ENCODE data around the gene GSE1.
"Not testable (repeated sequence)": the region's sequence is repeated elsewhere in the genome, so short reads cannot be mapped to it uniquely, and the experiment has no call there.

The GSE1 gene

DNA sequence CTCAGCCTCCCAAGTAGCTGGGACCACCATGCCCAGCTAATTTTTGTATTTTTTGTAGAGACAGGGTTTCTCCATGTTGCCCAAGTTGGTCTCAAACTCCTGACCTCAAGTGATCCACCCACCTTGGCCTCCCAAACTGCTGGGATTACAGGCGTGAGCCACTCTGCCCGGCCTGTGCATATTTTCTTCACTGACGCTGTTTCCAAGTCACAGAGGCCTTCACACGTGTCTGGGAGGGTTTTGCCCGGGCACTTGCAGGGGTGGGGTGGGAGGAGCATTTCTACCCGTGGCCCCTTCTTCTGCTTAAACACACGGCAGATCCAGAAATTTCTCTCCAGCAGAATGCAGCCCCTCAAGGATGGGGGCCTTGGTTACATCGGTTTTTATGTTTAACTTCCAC is 20.8 kb upstream of the GSE1 start:
- not testable (repeated sequence) for DNase-seq

DNA sequence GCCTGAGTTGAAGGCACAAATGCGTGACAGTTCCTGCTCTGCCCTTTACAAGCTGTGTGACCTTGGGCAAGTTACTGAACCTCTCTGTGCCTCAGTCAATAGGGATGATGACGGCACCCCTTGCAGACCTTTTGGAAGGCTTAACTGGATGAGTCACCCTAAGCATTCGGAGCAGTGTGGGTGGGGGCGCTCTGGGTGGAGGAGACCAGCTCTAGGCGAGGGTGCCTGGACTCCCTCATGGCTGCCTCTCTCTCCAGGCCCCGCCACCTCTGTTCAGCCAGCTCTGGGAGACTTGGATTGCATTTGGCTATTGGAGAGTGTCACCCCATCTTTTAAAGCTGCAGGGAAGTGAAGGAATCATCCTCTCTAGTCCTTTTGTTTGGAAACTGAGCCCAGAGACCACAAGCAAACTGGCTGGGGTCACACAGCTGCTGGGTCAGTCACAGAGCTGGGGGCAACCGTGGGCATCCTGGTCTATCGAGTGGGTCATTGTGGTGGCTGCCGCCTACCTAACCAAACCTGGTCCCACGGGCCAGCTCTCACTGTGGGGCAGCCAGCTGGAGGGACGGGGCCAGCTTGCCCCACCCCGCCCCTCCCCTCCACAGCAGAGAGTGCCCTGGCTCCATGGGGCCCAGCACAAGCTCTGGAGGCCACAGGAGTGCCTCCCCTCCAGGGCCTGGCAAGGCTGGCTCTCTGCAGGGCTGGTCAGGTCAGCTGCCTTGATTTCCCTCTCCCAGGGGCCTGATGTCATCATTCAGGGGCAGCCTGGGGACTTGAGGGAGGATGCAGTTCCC is 20.2 kb upstream of the GSE1 start:
- no peak for DNase-seq

DNA sequence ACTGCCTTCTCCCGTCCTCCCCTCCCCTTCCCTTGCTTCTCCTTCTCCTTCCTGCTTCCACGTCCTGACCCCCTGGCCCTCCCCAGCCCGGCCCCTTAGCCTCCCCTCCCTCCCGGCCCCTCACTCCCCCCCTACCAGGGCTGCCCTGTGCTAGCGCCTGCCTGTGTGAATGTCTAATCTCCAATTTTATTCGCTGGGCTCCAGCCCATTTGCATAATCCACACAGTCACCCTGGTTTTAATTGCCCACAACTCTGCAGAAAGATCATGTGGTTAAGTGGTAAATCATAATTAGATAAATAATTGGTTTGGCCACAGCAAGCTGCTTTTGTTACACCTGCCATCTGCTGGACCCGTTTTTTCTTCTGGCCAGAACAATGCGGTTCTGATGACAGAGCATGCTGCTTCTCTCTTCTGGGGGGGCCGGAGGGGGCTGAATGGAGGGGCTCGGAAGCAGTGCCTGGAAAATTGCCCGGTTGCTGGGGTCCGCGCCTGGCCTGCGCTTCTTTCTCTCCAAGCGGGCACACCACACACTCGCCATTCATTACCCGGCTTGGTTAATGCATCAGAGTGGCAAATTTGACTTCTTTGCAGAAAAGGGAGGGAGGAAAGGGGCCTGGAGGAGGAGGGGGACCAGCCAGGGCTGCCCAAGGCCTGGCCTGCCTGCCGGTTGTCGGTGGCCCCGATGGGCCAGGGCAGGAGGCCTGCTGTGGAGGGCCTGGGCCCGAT is 19.5 kb upstream of the GSE1 start:
- no peak for DNase-seq

DNA sequence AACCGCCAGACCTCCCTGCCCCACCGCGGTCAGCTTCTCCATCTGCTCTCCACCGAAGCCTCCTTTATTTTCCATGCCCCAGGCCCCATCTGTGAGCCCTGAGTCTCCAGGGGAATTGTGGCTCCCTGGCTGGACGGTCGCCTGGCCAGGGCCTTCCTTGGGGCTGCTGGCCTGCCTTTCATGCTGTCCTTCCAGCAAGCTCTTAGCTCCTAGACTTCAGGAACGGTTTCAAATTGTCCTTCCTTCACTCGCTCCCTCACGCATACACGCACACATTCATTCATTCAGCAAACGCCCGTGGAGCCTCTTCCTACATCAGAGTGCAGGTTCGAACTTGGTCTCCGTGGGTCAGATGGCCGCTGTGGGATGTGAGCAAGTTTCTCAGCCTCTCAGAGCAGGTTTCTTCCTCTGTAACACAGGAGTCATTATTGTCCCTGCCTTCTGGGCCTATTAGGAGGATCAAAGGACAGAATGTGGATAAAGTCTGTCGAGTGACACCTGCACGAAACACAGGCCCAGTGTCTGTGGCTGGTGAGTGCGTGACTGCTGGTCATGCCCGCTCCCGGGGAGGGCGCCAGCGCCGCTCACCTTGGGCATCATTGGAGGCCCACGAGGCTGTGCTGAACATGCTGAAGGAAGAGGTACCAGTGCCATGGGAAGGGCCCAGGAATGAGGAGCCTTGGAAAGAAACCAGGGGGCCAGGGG is 18.7 kb upstream of the GSE1 start:
- DNase-seq: no peak

DNA sequence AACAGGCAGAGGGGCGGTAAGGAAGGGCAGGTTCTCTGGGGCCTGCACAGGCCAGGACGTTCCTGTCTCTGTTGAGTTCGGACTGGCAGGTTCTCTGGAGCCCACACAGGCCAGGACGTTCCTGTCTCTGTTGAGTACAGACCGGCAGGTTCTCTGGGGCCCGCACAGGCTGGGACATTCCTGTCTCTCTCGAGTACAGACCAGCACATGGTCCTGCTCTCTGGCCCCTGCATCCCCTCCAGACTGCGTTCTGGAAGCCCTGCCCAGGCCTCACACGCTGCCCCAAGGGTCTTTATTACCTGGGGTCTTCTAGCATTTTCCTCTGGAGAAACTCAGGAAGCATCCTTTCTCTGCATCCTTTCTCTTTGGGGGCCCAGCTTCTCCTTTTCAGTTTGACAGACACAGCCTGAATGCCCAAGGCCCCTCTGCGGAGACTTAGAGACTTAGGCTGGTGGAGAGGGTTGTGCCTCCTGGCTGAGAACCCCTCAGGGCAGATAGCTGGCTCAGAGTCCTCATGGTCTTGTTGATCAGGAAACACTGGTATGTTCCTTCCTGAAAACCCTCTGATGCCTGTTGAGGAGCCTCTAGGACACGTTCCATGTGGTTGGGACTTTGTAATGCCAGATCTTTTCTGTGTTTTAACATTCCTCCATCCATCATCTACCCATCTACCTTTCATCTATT is 18.0 kb upstream of the GSE1 start:
- no peak for DNase-seq

DNA sequence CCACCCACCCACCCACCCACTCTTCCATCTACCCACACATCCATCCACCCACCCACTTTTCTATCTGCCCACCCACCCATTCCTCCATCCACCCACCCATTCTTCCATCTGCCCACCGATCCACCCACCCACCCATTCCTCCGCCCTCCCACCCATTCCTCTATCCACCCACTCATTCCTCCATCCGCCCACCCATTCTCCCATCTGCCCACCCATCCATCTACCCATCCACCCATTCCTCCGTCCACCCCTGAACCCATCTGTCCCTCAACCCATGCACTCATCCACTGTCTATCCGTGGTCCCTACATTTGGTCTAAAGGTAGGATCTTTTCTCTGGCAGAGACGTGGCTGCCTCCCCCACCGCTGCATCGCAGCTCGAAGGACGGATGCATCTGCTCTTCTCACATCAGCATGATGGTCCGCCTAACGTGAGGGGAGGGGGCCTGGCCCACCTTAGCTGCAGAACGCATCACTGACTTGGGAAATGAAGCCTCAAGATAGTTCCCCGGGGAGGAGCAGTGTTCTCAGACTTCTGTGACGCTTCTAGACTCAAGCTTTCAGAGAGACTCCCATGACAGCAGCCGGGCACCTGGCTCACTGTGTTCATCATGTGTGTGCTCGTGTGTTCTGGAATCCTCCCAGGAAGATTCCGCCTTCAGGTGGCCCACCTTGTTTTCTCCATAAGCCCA is 17.2 kb upstream of the GSE1 start:
- no peak for DNase-seq

DNA sequence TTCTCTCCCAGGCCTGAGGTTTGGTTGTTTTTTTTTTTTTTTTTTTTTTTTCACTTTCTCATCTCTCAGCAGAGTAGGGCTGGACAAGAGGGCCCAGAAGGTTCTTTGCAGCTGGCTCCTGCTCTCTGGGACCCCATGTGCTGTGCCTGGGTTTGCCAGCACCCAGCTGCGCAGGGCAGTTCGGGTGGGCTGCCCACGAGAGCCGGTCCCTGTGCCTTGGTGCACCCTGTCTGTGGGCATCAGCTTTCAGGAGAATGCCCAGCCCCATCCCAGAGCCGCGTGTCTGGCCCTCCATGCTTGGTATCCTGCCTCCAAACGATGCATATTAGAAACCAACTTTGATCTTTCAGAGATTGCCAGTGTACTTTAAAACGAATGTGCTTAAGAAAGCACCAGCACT is 15.0 kb upstream of the GSE1 start:
- DNase-seq: no peak

DNA sequence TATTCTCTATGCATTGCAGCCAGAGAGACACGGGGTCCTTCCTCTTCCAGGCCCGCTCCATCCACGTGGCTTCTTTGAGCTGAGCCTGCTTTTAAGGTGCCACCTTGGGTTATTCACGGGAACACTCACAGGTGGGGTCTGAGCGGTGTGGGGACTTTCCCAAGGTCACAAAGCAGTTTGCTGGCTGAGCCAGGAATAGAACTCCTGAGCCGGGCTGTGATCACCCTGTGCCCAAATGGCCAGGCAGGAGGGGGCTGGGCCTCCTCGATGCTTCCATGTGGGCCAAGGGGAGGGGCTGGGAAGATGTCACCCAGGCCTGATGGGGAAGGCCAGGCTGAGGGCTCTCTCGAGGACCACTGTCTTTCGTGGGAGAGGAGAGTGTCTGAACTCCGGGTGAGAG is 13.0 kb upstream of the GSE1 start:
- DNase-seq: no peak

DNA sequence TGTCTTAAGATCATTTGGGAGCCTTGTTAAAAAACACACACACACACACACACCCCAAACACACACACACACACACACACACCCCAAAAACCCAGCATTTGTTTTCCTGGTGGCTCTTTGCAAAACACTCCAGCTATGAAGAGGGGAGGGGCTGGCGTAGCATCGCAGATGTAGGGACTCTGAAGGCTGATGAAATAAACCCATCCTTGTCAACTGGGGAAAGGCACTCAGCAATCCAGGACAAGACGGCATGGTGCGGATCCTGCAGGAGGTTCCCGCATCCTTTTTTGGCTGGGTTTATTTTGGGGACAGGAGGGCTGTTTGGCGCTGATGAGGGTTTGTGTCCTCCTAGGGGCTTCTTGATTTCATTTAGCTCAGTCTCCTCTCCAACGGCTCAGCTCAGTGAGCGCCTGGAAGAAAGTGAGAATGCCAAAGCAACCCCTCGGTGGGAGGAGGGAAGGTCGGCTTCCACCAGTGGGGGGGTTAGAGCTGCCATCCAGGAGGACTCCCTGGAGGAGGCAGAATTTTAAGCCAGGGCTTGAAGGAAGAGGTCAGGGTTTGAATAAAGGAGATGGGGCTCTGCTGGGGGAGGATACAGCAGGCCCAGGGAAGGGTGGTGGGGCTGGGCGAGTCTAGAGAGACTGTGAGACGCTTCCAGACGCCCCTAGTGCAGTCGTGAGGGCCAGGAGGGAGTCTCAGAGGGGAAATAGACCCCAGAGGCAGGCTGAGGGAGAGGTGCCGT is 12.4 kb upstream of the GSE1 start:
- DNase-seq: no peak

DNA sequence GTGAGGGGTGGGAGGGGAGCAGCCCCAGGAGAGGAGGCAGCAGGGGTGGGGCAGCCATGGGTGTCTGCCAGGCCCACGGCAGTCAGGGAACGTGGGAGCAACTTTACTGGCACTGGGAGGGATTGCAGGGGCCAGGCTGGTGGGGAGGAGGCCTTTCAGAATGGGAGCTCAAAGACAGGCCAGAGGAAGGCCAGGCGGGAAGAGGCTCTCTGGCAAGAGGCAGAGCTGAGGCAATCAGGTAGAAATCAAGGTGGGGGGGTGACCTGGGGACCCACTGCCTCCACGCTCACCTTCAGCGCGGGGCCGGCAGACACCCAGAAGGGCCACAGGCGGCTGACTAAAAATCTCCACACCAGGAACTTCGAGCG is 11.9 kb upstream of the GSE1 start:
- no peak for DNase-seq

DNA sequence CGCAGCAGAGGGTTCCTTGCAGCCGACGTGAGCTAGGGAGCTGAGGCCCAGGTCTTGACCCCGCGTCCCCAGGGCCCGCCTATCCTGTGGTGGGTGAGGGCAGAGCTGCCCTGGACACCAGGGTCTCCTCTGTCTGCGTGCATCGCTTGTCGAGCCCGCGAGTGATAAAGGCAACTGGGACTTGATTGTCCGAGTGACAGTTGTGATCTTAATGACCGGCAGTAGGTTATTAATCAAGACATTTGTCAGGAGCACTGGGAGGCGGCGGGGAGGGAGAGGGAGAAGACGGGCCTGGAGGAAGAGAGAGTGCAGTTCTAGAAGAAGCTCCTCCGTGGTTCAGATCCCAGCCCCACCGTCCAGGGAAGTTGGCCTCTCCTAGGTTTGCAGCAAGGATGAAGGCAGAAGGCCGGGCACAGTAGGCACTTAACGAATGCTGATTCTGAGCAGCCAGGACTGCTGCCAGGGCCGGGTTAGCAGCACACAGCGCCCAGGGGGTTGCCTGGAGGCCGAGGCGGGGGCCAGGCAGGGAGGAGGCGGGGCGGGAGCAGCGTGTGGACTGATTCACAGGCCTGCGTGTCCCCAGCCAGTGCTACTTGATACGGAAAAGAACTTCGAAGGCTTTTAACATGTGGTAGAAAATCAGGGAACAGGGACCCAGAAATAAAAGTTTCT is 11.3 kb upstream of the GSE1 start:
- no peak for DNase-seq

DNA sequence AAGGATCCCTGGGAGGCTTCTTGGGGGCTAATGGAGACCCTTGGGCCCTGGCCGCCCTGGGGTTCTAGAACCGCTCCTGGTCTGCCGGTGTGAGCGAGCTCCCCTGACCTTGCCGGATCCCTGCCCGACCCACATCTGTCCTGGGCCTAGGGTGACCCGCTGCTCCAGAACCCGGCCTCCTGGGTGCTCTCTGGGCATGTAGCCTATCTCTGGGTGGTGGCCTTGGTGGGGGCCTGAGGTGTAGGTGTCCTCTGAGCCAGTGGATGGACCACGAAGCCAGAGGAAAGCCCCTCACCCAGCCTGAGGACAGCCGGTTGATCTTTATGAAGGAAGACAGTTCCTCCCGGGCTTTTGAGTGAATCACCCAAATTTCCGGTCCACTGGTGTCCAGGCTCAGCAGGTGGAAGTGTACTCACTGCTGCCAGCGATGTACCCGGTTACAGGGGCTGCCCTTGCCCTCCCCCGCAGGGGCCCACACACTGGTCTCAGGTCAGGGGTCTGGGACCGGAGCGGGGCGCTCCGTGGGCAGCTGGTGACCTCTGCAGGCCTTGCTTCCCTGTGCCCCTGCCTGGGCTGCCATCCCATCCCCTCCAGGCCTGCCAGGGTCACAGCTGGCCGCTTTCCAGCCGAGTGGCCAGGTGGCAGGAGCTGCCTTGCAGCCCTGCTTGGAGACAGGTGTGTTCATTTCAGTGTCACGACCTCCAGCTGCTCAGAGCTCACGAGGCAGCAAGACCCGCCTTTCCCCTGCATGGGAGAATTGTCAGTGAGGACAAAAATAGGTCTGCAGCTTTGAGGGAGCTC is 10.5 kb upstream of the GSE1 start:
- no peak for DNase-seq

DNA sequence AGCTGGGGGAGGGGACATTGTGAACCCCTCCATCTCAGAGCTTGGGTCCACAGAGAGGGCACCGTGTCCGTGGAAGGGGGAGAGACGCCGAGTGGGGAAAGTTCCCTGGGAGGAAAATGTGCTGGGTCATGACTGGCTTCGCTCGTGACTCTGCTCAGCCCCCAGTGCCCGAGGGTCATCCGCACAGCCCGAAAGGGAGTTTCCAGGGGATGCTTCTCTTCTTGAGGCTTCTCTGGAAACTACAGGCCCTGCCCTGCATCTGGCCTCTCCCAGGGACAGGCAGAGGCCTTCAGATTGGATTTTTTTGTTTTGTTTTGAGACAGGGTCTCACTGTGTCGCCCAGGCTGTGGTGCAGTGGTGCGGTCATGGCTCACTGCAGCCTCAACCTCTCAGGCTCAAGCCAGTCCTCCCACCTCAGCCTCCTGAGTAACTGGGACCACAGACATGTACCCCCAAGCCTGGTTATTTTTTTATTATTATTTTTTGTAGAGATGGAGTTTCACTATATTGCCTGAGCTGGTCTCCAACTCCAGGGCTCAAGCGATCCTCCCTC is 9.8 kb upstream of the GSE1 start:
- DNase-seq: no peak

DNA sequence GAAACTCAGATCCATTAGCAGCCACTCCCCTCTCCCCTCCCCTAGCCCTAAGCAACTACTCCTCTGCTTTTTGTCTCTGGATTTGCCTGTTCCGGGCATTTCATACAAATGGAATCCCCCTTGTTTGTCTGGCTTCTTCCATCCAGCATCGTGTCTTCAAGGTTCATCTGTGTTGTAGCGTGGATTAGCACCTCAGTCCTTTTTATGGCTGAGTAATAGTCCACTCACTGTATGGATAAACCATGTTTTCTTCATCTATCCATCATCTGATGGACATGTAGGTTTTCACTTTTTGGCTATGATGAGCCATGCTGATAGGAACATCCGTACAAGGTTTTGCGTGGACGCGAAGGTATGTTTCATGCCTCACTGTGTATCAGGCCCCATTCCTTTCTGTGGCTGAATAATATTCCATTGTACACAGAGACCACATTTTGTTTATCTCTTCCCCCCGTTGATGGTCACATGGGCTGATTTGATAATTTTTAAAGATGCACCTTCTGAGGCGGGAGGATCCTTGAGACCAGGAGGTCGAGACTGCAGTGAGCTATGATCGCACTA is 8.9 kb upstream of the GSE1 start:
- no peak for DNase-seq

DNA sequence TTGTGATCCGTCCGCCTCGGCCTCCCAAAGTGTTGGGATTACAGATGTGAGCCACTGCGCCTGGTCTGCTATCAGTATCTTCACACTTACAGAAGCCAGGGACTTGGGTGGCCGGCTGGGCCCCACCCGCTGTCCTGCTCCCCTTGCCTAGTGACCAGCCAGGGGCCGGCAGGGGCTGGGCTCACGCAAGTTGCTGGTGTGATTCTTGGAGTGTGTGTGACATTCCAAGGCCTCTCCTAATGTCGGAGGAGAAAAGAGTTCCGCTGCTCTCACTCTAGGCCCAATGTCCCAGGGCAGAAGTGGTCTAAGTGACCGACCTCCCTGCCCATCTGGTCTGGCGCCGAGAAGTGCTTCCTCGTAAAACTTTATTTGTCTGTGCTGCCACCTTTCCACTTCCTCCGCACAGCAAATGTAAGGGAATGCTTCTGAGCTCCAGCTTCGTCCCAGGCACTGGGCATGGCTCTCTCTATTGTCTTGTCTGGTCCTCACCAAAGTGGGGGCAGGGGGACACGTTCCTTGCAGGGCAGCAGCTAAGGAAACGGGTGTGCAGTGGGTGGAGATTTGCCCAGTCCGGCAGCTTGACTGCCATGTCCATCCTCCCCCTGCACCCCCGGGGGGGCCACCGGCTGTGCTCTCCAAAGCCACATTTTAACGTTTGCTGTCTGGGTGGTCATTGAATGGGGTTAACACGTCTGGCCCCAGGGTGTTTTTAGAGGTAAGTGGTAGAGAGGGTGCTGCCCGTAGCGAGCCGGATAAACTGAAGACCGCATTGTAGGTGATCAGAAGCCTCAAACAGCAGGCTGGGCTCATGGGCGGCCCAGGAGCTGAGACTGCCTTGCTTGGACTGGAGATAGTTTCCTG is 7.8 kb upstream of the GSE1 start:
- no peak for DNase-seq

DNA sequence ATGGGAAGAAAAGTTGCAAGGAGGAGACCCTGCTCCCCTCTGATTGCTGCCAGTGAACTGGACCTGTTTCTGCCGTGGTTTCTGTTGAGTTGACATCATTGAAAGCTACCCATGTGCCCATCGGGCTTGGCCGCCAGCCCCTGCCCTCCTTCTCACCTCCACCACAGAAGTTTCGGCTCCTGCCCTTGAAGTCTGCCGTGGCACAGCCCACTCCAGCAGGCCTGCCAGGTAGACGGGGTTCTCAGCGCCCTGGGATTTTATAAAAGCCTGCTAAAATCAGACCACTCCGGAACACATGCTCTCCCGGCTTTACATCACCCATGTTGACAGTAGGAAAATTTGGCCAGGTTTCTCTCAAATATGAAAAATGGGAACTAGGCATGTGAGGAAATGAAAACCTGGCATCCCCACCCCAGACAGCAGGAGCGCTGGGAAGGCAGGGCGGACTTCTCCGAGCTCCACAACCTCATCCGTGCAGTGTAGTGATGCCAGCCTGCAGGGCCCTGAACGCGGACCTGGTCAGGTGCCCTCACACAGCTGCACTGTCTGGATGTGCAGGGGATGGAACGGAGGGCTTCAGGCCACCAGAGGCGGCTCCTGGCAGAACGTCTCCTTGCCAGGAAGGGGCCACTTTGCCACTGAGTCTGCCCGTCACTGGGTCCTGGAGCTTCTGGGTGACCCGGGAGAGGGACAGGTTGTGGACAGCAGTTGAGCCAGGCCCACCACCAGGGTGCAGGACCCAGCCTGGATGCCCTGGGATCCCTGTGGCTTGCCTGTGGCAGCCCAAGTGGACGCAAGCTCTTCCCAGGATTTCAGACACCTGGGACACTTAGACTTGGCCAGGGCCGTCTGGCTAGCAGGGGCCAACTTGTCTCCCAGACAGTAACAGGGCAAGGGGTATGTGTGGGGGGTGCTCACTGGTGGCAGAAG is 6.9 kb upstream of the GSE1 start:
- DNase-seq: no peak

DNA sequence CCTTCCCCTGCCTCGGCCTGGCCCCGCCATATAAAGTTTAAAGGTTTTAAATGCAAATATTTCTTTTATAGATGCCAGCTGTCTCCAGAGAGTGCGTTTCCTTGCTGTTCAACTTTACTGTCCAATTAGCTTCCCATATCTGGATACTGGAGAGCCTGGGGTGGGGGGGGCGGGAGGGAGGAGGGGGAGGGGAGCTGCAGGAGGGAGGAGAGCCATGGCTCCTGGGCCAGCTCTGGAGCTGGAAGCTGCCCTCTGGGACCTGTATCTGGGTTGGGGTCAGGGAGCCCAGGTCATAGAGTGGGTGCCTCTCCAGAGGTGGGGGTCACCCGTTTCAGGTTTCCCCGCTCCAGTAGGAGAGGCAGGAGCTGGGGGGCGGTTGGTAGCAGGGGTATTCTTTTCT is 6.2 kb upstream of the GSE1 start:
- DNase-seq: no peak

DNA sequence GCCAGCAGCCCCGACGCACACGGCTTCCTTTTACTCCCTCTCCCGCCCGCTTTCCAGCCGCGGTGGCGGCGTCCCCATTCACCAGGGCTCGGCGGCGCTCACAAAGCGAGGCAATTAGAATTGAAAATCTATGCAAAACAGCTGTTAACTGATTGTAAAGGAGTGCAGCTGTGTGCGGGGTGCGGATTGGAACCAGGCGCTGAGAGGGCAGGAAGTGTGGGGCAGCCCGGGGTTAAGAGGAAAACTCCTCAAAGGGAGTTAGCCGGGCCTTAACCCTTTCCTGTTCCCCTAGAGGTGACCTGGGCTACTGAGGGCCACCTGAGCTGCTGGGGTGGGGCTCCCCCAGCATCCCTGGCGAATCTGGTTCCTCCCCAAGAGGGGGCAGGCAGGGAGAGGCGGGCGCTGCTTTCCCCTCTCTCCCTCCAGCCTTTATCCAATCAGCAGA is 5.8 kb upstream of the GSE1 start:
- DNase-seq: no peak
